Left cardiac atrium (tissue), 4 donors: ENCODE measurements around the gene SEMA4F. TPM values are rescaled to one million over a fixed set of nuclear protein-coding genes. Genes with fewer than 3 reads are reported as not detected.

Experiments used
- ATAC-seq, 2 donors: fragments of 200-7000 bp; cut with Tn5 transposase; one replicate each; pipeline ENCODE4 v1.9.1; 2020; ENCODE audit warnings: mild to moderate bottlenecking in 2 of 2, moderate library complexity in 2 of 2
- DNase-seq: peaks from one replicate; pipeline ENCODE4 v3.0.0-alpha.2; 2020
- intact Hi-C, 2 donors: fragments of 100-400 bp; cut with DNase I; formaldehyde crosslinking; loops; one replicate each; pipeline versions ENCODE4 v1.14.1 to v1.15.1; 2022 to 2023
- total RNA-seq, 2 donors: library from RNA; stranded (reverse); fragmentation: NEBNext Ultra II Directional; extraction: Animal tissue kit (Norgen Biotek cat#: 25700); gene quantifications; one replicate each; pipeline ENCODE4 v1.2.1, GENCODE V29; 2021
- donor health status: DM: no; HTN: yes; CAD: no.
- donor health status: DM: no; HTN: yes; CAD: no; lungs with severe emphysema.
- donor health status: DM: yes; HTN: yes; CAD: no.
- donor health status: Dilated cardiomyopathy.

Gene SEMA4F
- total RNA-seq, 2 donors from 2014 or later = 3.4 to 6.1 TPM

GRCh38 chr2:74700643-74701372 lies 46.8 kb downstream of the SEMA4F start:
- no peak for DNase-seq
- no peak for ATAC-seq
- intact Hi-C loops = no loop called here

GRCh38 chr2:74702001-74702715 lies 48.1 kb downstream of the SEMA4F start:
- intact Hi-C loops = no loop called here
- ATAC-seq (no peak), DNase-seq (no peak)

GRCh38 chr2:74703373-74703772 lies 49.3 kb downstream of the SEMA4F start:
- DNase-seq (peak; percentile 61), ATAC-seq (peak; percentile 74 to 81)
- intact Hi-C loops = no loop called here

GRCh38 chr2:74704216-74704615 lies 50.2 kb downstream of the SEMA4F start:
- intact Hi-C loops = no loop called here

GRCh38 chr2:74706741-74707140 lies 52.7 kb downstream of the SEMA4F start:
- intact Hi-C loops = no loop called here
- DNase-seq = no peak
- ATAC-seq = no peak

More at GRCh38 chr2:74704216-74704615, 50.2 kb downstream of the SEMA4F start:
- DNase-seq (no peak), ATAC-seq (no peak)

- DNase-seq (no peak), ATAC-seq (no peak)
- intact Hi-C loops = no loop called here
Observed at GRCh38 chr2:74707837-74708236, 53.8 kb downstream of the SEMA4F start.

- ATAC-seq (peak in 1 of 2 donors; percentile 64), DNase-seq (no peak)
- intact Hi-C loops = no loop called here
Observed at GRCh38 chr2:74708296-74708695, 54.2 kb downstream of the SEMA4F start.

GRCh38 chr2:74708883-74709282 lies 54.8 kb downstream of the SEMA4F start:
- intact Hi-C loops = no loop called here
- no peak for ATAC-seq
- DNase-seq = no peak

DNA sequence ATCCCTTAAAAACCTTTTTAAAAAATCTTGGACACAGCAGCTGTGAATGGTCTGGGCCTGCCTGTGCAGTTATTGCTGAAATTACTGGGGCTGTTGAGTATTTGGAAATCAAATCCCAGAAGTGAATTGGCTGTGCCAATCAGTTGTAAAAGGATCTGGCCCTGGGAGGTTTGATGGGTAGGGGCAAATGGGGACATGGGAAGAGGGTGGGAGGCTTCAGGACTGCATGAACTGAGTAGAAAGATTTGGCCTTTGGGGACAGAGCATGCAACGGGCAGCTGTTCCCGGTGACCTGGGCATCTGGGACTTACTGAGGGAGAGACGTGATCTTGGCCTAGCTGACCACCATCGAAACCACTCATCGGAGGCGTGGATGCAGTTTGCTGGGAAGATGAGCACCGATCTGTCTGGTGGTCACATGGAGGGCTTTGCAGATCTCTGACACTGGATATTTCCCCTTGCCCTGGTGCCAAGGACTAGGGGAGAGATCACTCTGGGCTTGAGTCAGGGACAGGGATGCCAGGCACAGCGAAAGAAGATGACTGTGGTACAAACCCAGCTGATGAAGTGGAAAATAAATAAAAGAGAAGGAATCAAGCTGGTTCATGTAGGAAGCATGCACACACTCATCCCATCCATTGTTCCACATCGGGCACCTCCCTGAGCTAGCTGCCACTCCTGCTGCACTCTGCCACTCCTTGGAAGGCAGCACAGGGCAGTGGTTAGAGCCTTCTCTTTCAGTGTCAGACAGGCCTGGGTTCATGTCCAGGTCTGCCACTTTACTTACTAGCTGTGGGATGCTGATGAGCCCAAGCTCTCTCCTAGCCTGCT lies 58.4 kb downstream of the SEMA4F start:
- intact Hi-C loops = loop anchor here in 1 of 2 donors (1.0 kb wide), 1 partner anchor 20 kb away; no protein-coding TSS in a partner anchor
- ATAC-seq (peak in 1 of 2 donors; percentile 61), DNase-seq (no peak)

GRCh38 chr2:74714691-74715080 lies 60.6 kb downstream of the SEMA4F start:
- DNase-seq (no peak), ATAC-seq (no peak)
- intact Hi-C loops = loop anchor here (2.0 kb wide), 1 partner anchor 162 kb away; no protein-coding TSS in a partner anchor

GRCh38 chr2:74715081-74715791 lies 61.2 kb downstream of the SEMA4F start:
- ATAC-seq = peak; percentile 85 to 97
- intact Hi-C loops = loop anchor here (2.0 kb wide), 1 partner anchor 162 kb away; no protein-coding TSS in a partner anchor
- DNase-seq = peak; percentile 80

GRCh38 chr2:74715880-74716279 lies 61.8 kb downstream of the SEMA4F start:
- no peak for ATAC-seq
- no peak for DNase-seq
- intact Hi-C loops = loop anchor here (2.0 kb wide), 1 partner anchor 161 kb away; no protein-coding TSS in a partner anchor

GRCh38 chr2:74719066-74719465 lies 65.0 kb downstream of the SEMA4F start:
- ATAC-seq (no peak), DNase-seq (no peak)
- intact Hi-C loops = no loop called here

- no peak for ATAC-seq
- intact Hi-C loops = no loop called here
- DNase-seq = no peak
Observed at GRCh38 chr2:74721316-74721715, 67.3 kb downstream of the SEMA4F start.

- DNase-seq = no peak
- no peak for ATAC-seq
- intact Hi-C loops = no loop called here
Observed at GRCh38 chr2:74724496-74724895, 70.4 kb downstream of the SEMA4F start.

DNA sequence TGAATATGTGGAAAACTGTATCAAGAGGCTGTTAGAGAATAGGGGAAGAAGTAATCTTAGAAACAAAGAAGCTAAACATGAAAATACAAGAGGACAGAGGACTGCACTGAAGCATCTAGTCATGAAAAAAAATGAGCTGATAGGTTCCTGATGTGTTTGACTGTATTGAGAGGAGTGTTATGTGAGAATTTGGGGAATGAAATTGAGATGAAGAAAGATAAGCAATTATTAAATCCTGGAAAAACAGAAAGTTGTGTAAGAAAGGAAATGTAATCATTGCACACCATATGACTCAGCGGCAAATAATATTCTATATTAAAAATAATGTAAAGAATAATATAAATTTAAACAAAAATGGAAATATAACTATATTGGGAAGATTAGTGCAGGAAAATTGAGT lies 71.2 kb downstream of the SEMA4F start:
- intact Hi-C loops = no loop called here
- DNase-seq (no peak), ATAC-seq (no peak)

GRCh38 chr2:74728842-74729241 lies 74.8 kb downstream of the SEMA4F start:
- DNase-seq = no peak
- ATAC-seq = no peak
- intact Hi-C loops = no loop called here

- no peak for ATAC-seq
- no peak for DNase-seq
- intact Hi-C loops = no loop called here
Observed at GRCh38 chr2:74730530-74730929, 76.5 kb downstream of the SEMA4F start.
